Measurements from ENCODE around the gene ARMCX4.

DNA sequence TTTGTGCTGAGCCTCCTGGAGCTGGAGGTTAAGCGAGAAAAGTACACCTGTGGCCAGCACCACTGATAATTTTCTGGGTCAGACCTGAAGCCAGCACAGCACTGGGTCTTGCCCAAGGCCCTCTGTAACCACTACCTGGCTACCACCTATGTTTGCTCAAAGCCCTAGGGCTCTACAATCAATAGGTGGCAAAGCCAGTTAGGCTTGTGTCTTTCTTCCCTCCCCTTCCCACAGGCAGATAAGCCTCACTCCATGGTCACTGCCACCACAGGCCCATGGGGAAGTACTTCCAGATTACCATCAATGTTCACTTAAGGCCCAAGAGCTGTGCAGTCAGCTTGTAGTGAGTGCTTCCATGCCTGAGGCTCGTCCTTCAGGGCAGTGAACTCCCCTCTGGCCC is 35.2 kb upstream of the ARMCX4 start:
- no peak for TF ChIP-seq POLR2A (IDR thresholded peaks at IDR 0.05; ENCODE audit: low read length)
- no peak for TF ChIP-seq GATA1 (IDR thresholded peaks at IDR 0.05; ENCODE audit: low read depth, low read length)
